Activated CD4-positive, alpha-beta T cell treated with anti-CD3 and anti-CD28 coated beads, Interleukin-2, amount 10 ng/mL, durations not matched to agents 7 days and 5 days (primary cell): ENCODE measurements around the gene GNPNAT1. TPM values are rescaled to one million over a fixed set of nuclear protein-coding genes. Genes with fewer than 3 reads are reported as not detected.
A peak's percentile ranks its signal among the peaks of the same experiment; 100 is the strongest.

ENCODE experiments used
- CTCF ChIA-PET: fragments of 350-600 bp; sonication (Branson Sonifier 250); formaldehyde crosslinking; loops from one replicate; lab custom pipeline; 2021; ENCODE audit warnings: antibody characterized with exemption; lab: Charles Lee
- POLR2A ChIA-PET: fragments of 350-600 bp; sonication (Branson Sonifier 250); formaldehyde crosslinking; loops from one replicate; lab custom pipeline; 2021; ENCODE audit warnings: antibody characterized with exemption; lab: Charles Lee
- DNase-seq: peaks from one replicate; pipeline ENCODE4 v3.0.0-alpha.2; 2020
- H3K27ac Mint-ChIP-seq: one replicate; pipeline ENCODE4 v1.8.0; 2021; ENCODE audit warnings: mild to moderate bottlenecking, moderate library complexity, mixed read lengths
- H3K27me3 Mint-ChIP-seq: one replicate; pipeline ENCODE4 v1.8.0; 2021; ENCODE audit warnings: mixed read lengths
- H3K36me3 Mint-ChIP-seq: one replicate; pipeline ENCODE4 v1.8.0; 2021; ENCODE audit warnings: low read depth, mixed read lengths
- H3K4me1 Mint-ChIP-seq: one replicate; pipeline ENCODE4 v1.8.0; 2021; ENCODE audit warnings: mixed read lengths
- H3K4me3 Mint-ChIP-seq: one replicate; pipeline ENCODE4 v1.8.0; 2021; ENCODE audit warnings: mild to moderate bottlenecking, moderate library complexity, mixed read lengths
- H3K9me3 Mint-ChIP-seq: one replicate; pipeline ENCODE4 v1.8.0; 2021; ENCODE audit warnings: mixed read lengths
- total RNA-seq, 2 experiments: library from RNA; stranded (reverse); gene quantifications; one replicate each; pipeline ENCODE4 v1.2.3, GENCODE V29; 2021

Gene GNPNAT1
- total RNA-seq, 2 experiments from 2014 or later = 13.3 to 15.8 TPM

GRCh38 chr14:52808101-52808500, 16.7 kb upstream of the GNPNAT1 start:
- H3K4me1 Mint-ChIP-seq = peaks cover 2% of the 10 kb centered on the region
- H3K9me3 Mint-ChIP-seq = no peaks in the 10 kb centered on the region
- H3K4me3 Mint-ChIP-seq = no peak overlapping the region
- no peaks in the 10 kb centered on the region for H3K36me3 Mint-ChIP-seq
- CTCF ChIA-PET = interaction anchor here (1.1 kb wide), 1 partner anchor 13 kb away, joined by 3 read pairs; no protein-coding TSS in a partner anchor
- H3K27me3 Mint-ChIP-seq = no peaks in the 10 kb centered on the region
- POLR2A ChIA-PET = no interaction called here
- no peak overlapping the region for H3K27ac Mint-ChIP-seq
- no peak for DNase-seq

GRCh38 chr14:52806115-52806514, 14.7 kb upstream of the GNPNAT1 start:
- Mint-ChIP-seq H3K4me1 (peaks cover 2% of the 10 kb centered on the region), H3K9me3 (no peaks in the 10 kb centered on the region), H3K27me3 (peaks cover 9% of the 10 kb centered on the region), H3K27ac (no peak overlapping the region), H3K36me3 (no peaks in the 10 kb centered on the region), H3K4me3 (no peak overlapping the region)
- POLR2A ChIA-PET = no interaction called here
- CTCF ChIA-PET = no interaction called here
- no peak for DNase-seq

GRCh38 chr14:52802597-52802996, 11.2 kb upstream of the GNPNAT1 start:
- no peak overlapping the region for H3K4me3 Mint-ChIP-seq
- ChIA-PET CTCF (no interaction called here), POLR2A (no interaction called here)
- no peak for DNase-seq
- peaks cover 8% of the 10 kb centered on the region for H3K4me1 Mint-ChIP-seq
- H3K27ac Mint-ChIP-seq = no peak overlapping the region
- peaks cover 5% of the 10 kb centered on the region for H3K36me3 Mint-ChIP-seq
- peaks cover 11% of the 10 kb centered on the region for H3K27me3 Mint-ChIP-seq
- H3K9me3 Mint-ChIP-seq = peaks cover 4% of the 10 kb centered on the region

- no peak for DNase-seq
- Mint-ChIP-seq H3K4me3 (no peak overlapping the region), H3K9me3 (peaks cover 6% of the 10 kb centered on the region), H3K27ac (no peak overlapping the region), H3K36me3 (peaks cover 9% of the 10 kb centered on the region), H3K4me1 (peaks cover 12% of the 10 kb centered on the region), H3K27me3 (peaks cover 11% of the 10 kb centered on the region)
- POLR2A ChIA-PET = no interaction called here
- CTCF ChIA-PET = interaction anchor here (1.1 kb wide), 1 partner anchor 35 kb away, joined by 3 read pairs; no protein-coding TSS in a partner anchor
Measured at GRCh38 chr14:52801014-52801712, 9.8 kb upstream of the GNPNAT1 start.

- Mint-ChIP-seq H3K4me1 (peaks cover 12% of the 10 kb centered on the region), H3K27me3 (peaks cover 11% of the 10 kb centered on the region), H3K36me3 (peaks cover 9% of the 10 kb centered on the region), H3K9me3 (peaks cover 10% of the 10 kb centered on the region), H3K4me3 (no peak overlapping the region), H3K27ac (no peak overlapping the region)
- CTCF ChIA-PET = no interaction called here
- POLR2A ChIA-PET = no interaction called here
- DNase-seq = no peak
Measured at GRCh38 chr14:52798826-52799225, 7.4 kb upstream of the GNPNAT1 start.

GRCh38 chr14:52797653-52798052, 6.2 kb upstream of the GNPNAT1 start:
- H3K4me3 Mint-ChIP-seq = no peak overlapping the region
- peaks cover 10% of the 10 kb centered on the region for H3K9me3 Mint-ChIP-seq
- H3K27me3 Mint-ChIP-seq = peaks cover 8% of the 10 kb centered on the region
- POLR2A ChIA-PET = interaction anchor here (0.6 kb wide), 2 partner anchors 72 to 163 kb away, joined by 3 to 5 read pairs; no protein-coding TSS in a partner anchor
- CTCF ChIA-PET = interaction anchor here (0.6 to 0.7 kb wide), 2 partner anchors 236 to 243 kb away, joined by 3 to 4 read pairs; no protein-coding TSS in a partner anchor
- DNase-seq = peak; percentile 8
- H3K36me3 Mint-ChIP-seq = peaks cover 9% of the 10 kb centered on the region
- H3K27ac Mint-ChIP-seq = peak overlapping the region; percentile 65
- peaks cover 12% of the 10 kb centered on the region for H3K4me1 Mint-ChIP-seq

GRCh38 chr14:52793061-52793460, 1.7 kb upstream of the GNPNAT1 start:
- H3K4me3 Mint-ChIP-seq = no peak overlapping the region
- ChIA-PET CTCF (no interaction called here), POLR2A (no interaction called here)
- no peak for DNase-seq
- peaks cover 34% of the 10 kb centered on the region for H3K4me1 Mint-ChIP-seq
- peaks cover 15% of the 10 kb centered on the region for H3K36me3 Mint-ChIP-seq
- H3K27ac Mint-ChIP-seq = no peak overlapping the region
- H3K27me3 Mint-ChIP-seq = no peaks in the 10 kb centered on the region
- peaks cover 10% of the 10 kb centered on the region for H3K9me3 Mint-ChIP-seq

GRCh38 chr14:52792097-52792415, 649 bp upstream of the GNPNAT1 start:
- H3K36me3 Mint-ChIP-seq = peaks cover 9% of the 10 kb centered on the region

GRCh38 chr14:52790756-52791222, 618 bp downstream of the GNPNAT1 start:
- H3K27me3 Mint-ChIP-seq = no peaks in the 10 kb centered on the region
- CTCF ChIA-PET = interaction anchor here (0.7 kb wide), 1 partner anchor 56 kb away, joined by 4 read pairs; no protein-coding TSS in a partner anchor
- peaks cover 3% of the 10 kb centered on the region for H3K9me3 Mint-ChIP-seq

More at GRCh38 chr14:52792097-52792415, 649 bp upstream of the GNPNAT1 start:
- Mint-ChIP-seq H3K27ac (peak overlapping the region; percentile 81), H3K4me3 (peak overlapping the region; percentile 75), H3K9me3 (peaks cover 3% of the 10 kb centered on the region), H3K27me3 (no peaks in the 10 kb centered on the region), H3K4me1 (peaks cover 29% of the 10 kb centered on the region)
- POLR2A ChIA-PET = no interaction called here
- CTCF ChIA-PET = interaction anchor here (0.6 kb wide), 1 partner anchor 428 kb away, joined by 3 read pairs; no protein-coding TSS in a partner anchor
- DNase-seq = no peak

GRCh38 chr14:52790011-52790755, 1.2 kb downstream of the GNPNAT1 start:
- Mint-ChIP-seq H3K36me3 (peaks cover 8% of the 10 kb centered on the region), H3K27me3 (no peaks in the 10 kb centered on the region), H3K4me1 (peaks cover 27% of the 10 kb centered on the region), H3K4me3 (peak overlapping the region; percentile 90), H3K9me3 (peaks cover 3% of the 10 kb centered on the region), H3K27ac (peak overlapping the region; percentile 83)
- CTCF ChIA-PET = interaction anchor here (0.6 to 0.7 kb wide), 2 partner anchors 35 to 55 kb away, joined by 3 to 4 read pairs; no protein-coding TSS in a partner anchor
- POLR2A ChIA-PET = no interaction called here
- DNase-seq = no peak

More at GRCh38 chr14:52790756-52791222, 618 bp downstream of the GNPNAT1 start:
- H3K4me1 Mint-ChIP-seq = peaks cover 27% of the 10 kb centered on the region
- POLR2A ChIA-PET = no interaction called here
- no peak for DNase-seq
- H3K4me3 Mint-ChIP-seq = peak overlapping the region; percentile 90
- peak overlapping the region; percentile 83 for H3K27ac Mint-ChIP-seq
- peaks cover 8% of the 10 kb centered on the region for H3K36me3 Mint-ChIP-seq

- H3K4me3 Mint-ChIP-seq = no peak overlapping the region
- H3K27ac Mint-ChIP-seq = no peak overlapping the region
- H3K27me3 Mint-ChIP-seq = no peaks in the 10 kb centered on the region
- no peaks in the 10 kb centered on the region for H3K9me3 Mint-ChIP-seq
- peaks cover 27% of the 10 kb centered on the region for H3K4me1 Mint-ChIP-seq
- no peak for DNase-seq
- peaks cover 8% of the 10 kb centered on the region for H3K36me3 Mint-ChIP-seq
- ChIA-PET POLR2A (no interaction called here), CTCF (interaction anchor here (0.6 kb wide), 1 partner anchor 34 kb away, joined by 3 read pairs; no protein-coding TSS in a partner anchor)
Measured at GRCh38 chr14:52789118-52789517, 2.3 kb downstream of the GNPNAT1 start.

- Mint-ChIP-seq H3K4me3 (no peak overlapping the region), H3K36me3 (peaks cover 8% of the 10 kb centered on the region), H3K9me3 (no peaks in the 10 kb centered on the region), H3K4me1 (peaks cover 21% of the 10 kb centered on the region), H3K27me3 (no peaks in the 10 kb centered on the region), H3K27ac (no peak overlapping the region)
- POLR2A ChIA-PET = no interaction called here
- CTCF ChIA-PET = no interaction called here
- DNase-seq = no peak
Measured at GRCh38 chr14:52786887-52787286, 4.5 kb downstream of the GNPNAT1 start.

- H3K36me3 Mint-ChIP-seq = peaks cover 1% of the 10 kb centered on the region
- ChIA-PET CTCF (interaction anchor here (0.5 to 1.1 kb wide), 3 partner anchors 17 to 60 kb away, joined by 3 to 5 read pairs (median 3); no protein-coding TSS in a partner anchor), POLR2A (no interaction called here)
- no peak overlapping the region for H3K4me3 Mint-ChIP-seq
- H3K9me3 Mint-ChIP-seq = no peaks in the 10 kb centered on the region
- no peak overlapping the region for H3K27ac Mint-ChIP-seq
- H3K4me1 Mint-ChIP-seq = peaks cover 2% of the 10 kb centered on the region
- DNase-seq = no peak
- no peaks in the 10 kb centered on the region for H3K27me3 Mint-ChIP-seq
Measured at GRCh38 chr14:52783206-52783605, 8.2 kb downstream of the GNPNAT1 start.
